OCI-LY7 (cell line): ENCODE results near the gene DLEC1. TPM values are rescaled to one million over a fixed set of nuclear protein-coding genes. Genes with fewer than 3 reads are reported as not detected.

Source experiments
- BruUV-seq: library from RNA; stranded (reverse); fragments of 400-500 nt; replicated peaks from 2 replicates; lab custom pipeline; 2021; lab: Mats Ljungman, UMichigan
- CTCF ChIA-PET: fragments of 300-600 bp; sonication (Branson Sonifier 250); formaldehyde crosslinking; loops from one replicate; lab custom pipeline; 2022; ENCODE audit warnings: antibody characterized with exemption; ENCODE audit not compliant: unreplicated experiment; lab: Charles Lee
- POLR2A ChIA-PET: fragments of 300-600 bp; sonication (Branson Sonifier 250); formaldehyde crosslinking; loops from one replicate; lab custom pipeline; 2022; ENCODE audit warnings: antibody characterized with exemption; lab: Charles Lee
- DNase-seq: peaks from one replicate; pipeline ENCODE4 v3.0.0-alpha.2; 2015; ENCODE audit warnings: low spot score
- H2AFZ ChIP-seq: fragments of 200-600 bp; sonication (generic), shearing (Covaris generic); 2 replicates; pipeline ENCODE4 v1.6.1; 2014; ENCODE audit warnings: mild to moderate bottlenecking, antibody characterized with exemption, low read length, moderate library complexity
- H3K27ac ChIP-seq: fragments of 200-600 bp; sonication (generic); 2 replicates; pipeline ENCODE4 v1.5.1; 2014; ENCODE audit warnings: mixed run types, low read depth, mild to moderate bottlenecking, moderate library complexity, low read length, inconsistent platforms; ENCODE audit not compliant: poor library complexity, severe bottlenecking
- H3K36me3 ChIP-seq: fragments of 200-600 bp; sonication (generic); 2 replicates; pipeline ENCODE4 v1.6.1; 2014; ENCODE audit warnings: mild to moderate bottlenecking, antibody characterized with exemption, low read length, moderate library complexity, mixed read lengths; ENCODE audit not compliant: insufficient read depth
- H3K4me1 ChIP-seq: fragments of 200-600 bp; sonication (generic); 2 replicates; pipeline ENCODE4 v1.5.1; 2014; ENCODE audit warnings: mild to moderate bottlenecking, low read length; ENCODE audit not compliant: insufficient read depth, poor library complexity, severe bottlenecking
- H3K4me2 ChIP-seq: fragments of 200-600 bp; sonication (generic); 2 replicates; pipeline ENCODE4 v1.6.1; 2014; ENCODE audit warnings: mild to moderate bottlenecking, low read length
- H3K4me3 ChIP-seq: fragments of 200-600 bp; sonication (generic); 2 replicates; pipeline ENCODE4 v1.5.1; 2014; ENCODE audit warnings: mild to moderate bottlenecking, low read depth, low read length; ENCODE audit not compliant: poor library complexity, severe bottlenecking
- H3K79me2 ChIP-seq: fragments of 200-600 bp; sonication (generic); 2 replicates; pipeline ENCODE4 v1.6.1; 2016; ENCODE audit warnings: low read depth, mild to moderate bottlenecking, low read length, moderate library complexity, mixed read lengths; ENCODE audit not compliant: insufficient read depth
- H3K9me2 ChIP-seq: fragments of 200-600 bp; sonication (generic); 2 replicates; pipeline ENCODE4 v1.6.1; 2016; ENCODE audit warnings: mild to moderate bottlenecking, low read length, mixed read lengths; ENCODE audit not compliant: insufficient read depth
- H3K9me3 ChIP-seq: fragments of 200-600 bp; sonication (generic); 2 replicates; pipeline ENCODE4 v1.6.1; 2014; ENCODE audit warnings: mild to moderate bottlenecking, mixed run types, low read length, mixed read lengths
- H4K20me1 ChIP-seq: fragments of 200-600 bp; sonication (generic); 2 replicates; pipeline ENCODE4 v1.6.1; 2014; ENCODE audit warnings: mild to moderate bottlenecking, antibody characterized with exemption, low read length, moderate library complexity, mixed read lengths; ENCODE audit not compliant: insufficient read depth
- CTCF ChIP-seq: fragments of 200-600 bp; sonication (generic); conservative IDR thresholded peaks from 2 replicates; pipeline ENCODE4 v1.5.1; 2014; ENCODE audit warnings: mild to moderate bottlenecking, antibody characterized with exemption, low read length, moderate library complexity, mixed read lengths
- EZH2phosphoT487 ChIP-seq: fragments of 200-600 bp; sonication (generic); IDR thresholded peaks from 2 replicates; pipeline ENCODE4 v1.6.1; 2018; ENCODE audit warnings: low read depth, borderline replicate concordance, mild to moderate bottlenecking, mixed run types, antibody characterized with exemption, low read length, moderate library complexity, mixed read lengths
- intact Hi-C: fragments of 100-400 bp; cut with micrococcal nuclease; formaldehyde crosslinking; loops from one replicate; pipeline ENCODE4 v1.10.0; 2022; ENCODE audit not compliant: unreplicated experiment
- total RNA-seq, 2 experiments: library from RNA; depleted of rRNA in 1 of 2; stranded (reverse); fragments of >200 nt in 1 of 2; shearing (Covaris generic) in 1 of 2; gene quantifications; 2 replicates each; pipeline ENCODE4 v1.2.3, GENCODE V29; 2014 to 2022

The DLEC1 gene
- total RNA-seq, 2 experiments from 2014 or later, result 0.13 TPM; not detected in 1

DNA sequence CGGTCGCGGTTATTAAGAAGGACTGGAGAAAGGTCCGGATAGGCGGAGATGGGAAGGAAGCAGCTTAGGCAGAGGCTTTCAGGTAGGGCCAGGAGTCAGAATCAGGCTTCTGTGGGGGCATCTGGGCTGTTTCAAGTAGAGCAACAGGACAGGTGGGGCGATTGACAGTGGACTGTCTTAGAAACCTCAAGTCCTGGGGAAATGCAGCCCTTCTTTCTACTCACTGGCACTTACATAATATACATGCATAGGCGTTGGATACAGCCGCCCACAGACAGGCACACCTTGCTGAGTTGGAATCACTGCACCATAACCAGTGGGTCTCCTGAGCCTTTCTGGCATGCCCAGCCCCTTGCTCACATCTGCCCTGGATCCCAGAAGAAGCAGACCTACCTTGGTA, 100.2 kb downstream of the DLEC1 start:
- ChIA-PET POLR2A (interaction anchor here (0.7 to 4.8 kb wide), 2 partner anchors 26 to 314 kb away, joined by 3 to 42 read pairs; partner anchors contain the start of gene OXSR1), CTCF (no interaction called here)
- no TSS peak for BruUV-seq
- H3K36me3 ChIP-seq, result peaks cover 23% of the 10 kb centered on the region
- H3K79me2 ChIP-seq, result peaks cover 14% of the 10 kb centered on the region; the same call in 1 of the 2 replicates
- no peaks in the 10 kb centered on the region for H3K9me3 ChIP-seq
- H3K9me2 ChIP-seq, result no peaks in the 10 kb centered on the region
- peak overlapping the region; percentile 29 for H3K27ac ChIP-seq
- intact Hi-C loops, result no loop called here
- H2AFZ ChIP-seq, result peak overlapping the region; percentile 90
- H3K4me2 ChIP-seq, result peak overlapping the region; percentile 86
- H4K20me1 ChIP-seq, result no peaks in the 10 kb centered on the region; the same call in 1 of the 2 replicates
- no peak for DNase-seq
- TF ChIP-seq CTCF (no peak), EZH2phosphoT487 (no peak)
- peak overlapping the region; percentile 95 for H3K4me3 ChIP-seq
- peaks cover 29% of the 10 kb centered on the region for H3K4me1 ChIP-seq

DNA sequence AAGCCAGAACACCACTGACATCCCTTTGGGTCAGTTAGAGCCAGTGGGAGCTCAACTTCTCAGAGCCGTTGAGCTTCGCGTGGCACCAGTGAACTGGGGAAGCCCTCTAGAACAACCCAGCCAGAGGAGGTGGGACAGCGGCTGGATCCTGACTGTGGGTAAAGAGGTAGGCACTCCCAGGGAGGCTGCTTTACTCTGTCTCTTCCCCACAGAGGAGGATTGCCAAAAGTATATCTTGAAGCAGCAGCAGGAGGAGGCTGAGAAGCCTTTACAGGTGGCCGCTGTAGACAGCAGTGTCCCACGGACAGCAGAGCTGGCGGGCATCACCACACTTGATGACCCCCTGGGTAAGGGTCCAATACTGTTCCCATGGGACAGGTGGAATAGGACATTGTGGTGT, 100.6 kb downstream of the DLEC1 start:
- peaks cover 14% of the 10 kb centered on the region; the same call in 1 of the 2 replicates for H3K79me2 ChIP-seq
- no peak overlapping the region for H3K27ac ChIP-seq
- H3K4me3 ChIP-seq, result peak overlapping the region; percentile 95
- no peaks in the 10 kb centered on the region for H3K9me2 ChIP-seq
- no peak for DNase-seq
- CTCF ChIA-PET, result no interaction called here
- no peak overlapping the region for H2AFZ ChIP-seq
- intact Hi-C loops, result no loop called here
- no peaks in the 10 kb centered on the region for H3K9me3 ChIP-seq
- BruUV-seq, result no TSS peak
- POLR2A ChIA-PET, result interaction anchor here (0.7 to 4.8 kb wide), 3 partner anchors 13 to 313 kb away, joined by 3 to 42 read pairs (median 3); partner anchors contain the start of gene OXSR1
- H3K4me1 ChIP-seq, result peaks cover 29% of the 10 kb centered on the region
- H3K4me2 ChIP-seq, result peak overlapping the region; percentile 86
- H3K36me3 ChIP-seq, result peaks cover 20% of the 10 kb centered on the region
- TF ChIP-seq CTCF (no peak), EZH2phosphoT487 (no peak)
- no peaks in the 10 kb centered on the region; the same call in 1 of the 2 replicates for H4K20me1 ChIP-seq
